Glutamatergic neuron (in vitro differentiated cells): Measurements from ENCODE around the gene NEK7. TPM values are rescaled to one million over a fixed set of nuclear protein-coding genes. Genes with fewer than 3 reads are reported as not detected.

Experiments
- DNase-seq: peaks from one replicate; pipeline ENCODE4 v3.0.0; 2022
- H3K27ac Mint-ChIP-seq: one replicate; pipeline ENCODE4 v1.8.0; 2020; ENCODE audit warnings: mild to moderate bottlenecking, mixed read lengths, inconsistent platforms; ENCODE audit not compliant: unreplicated experiment
- H3K27me3 Mint-ChIP-seq: one replicate; pipeline ENCODE4 v1.8.0; 2020; ENCODE audit warnings: mild to moderate bottlenecking, moderate library complexity, mixed read lengths, inconsistent platforms; ENCODE audit not compliant: unreplicated experiment
- H3K36me3 Mint-ChIP-seq: one replicate; pipeline ENCODE4 v1.8.0; 2020; ENCODE audit warnings: mild to moderate bottlenecking, mixed read lengths, inconsistent platforms; ENCODE audit not compliant: unreplicated experiment
- H3K4me1 Mint-ChIP-seq: one replicate; pipeline ENCODE4 v1.8.0; 2020; ENCODE audit warnings: mild to moderate bottlenecking, low read depth, mixed read lengths, inconsistent platforms; ENCODE audit not compliant: unreplicated experiment
- H3K4me3 Mint-ChIP-seq: one replicate; pipeline ENCODE4 v1.8.0; 2020; ENCODE audit warnings: mild to moderate bottlenecking, mixed read lengths, inconsistent platforms; ENCODE audit not compliant: unreplicated experiment
- H3K9me3 Mint-ChIP-seq: one replicate; pipeline ENCODE4 v1.8.0; 2020; ENCODE audit warnings: mild to moderate bottlenecking, moderate library complexity, mixed read lengths, inconsistent platforms; ENCODE audit not compliant: unreplicated experiment
- CTCF ChIP-seq: fragments of 200-600 bp; sonication (generic); IDR thresholded peaks from one replicate; pipeline ENCODE4 v1.5.0; 2021; ENCODE audit not compliant: partially characterized antibody, unreplicated experiment
- long read RNA-seq: library from polyadenylated mRNA; unstranded; transcript quantifications from one replicate; pipeline ENCODE4 v2.0.0, GENCODE V29; 2020; ENCODE audit not compliant: unreplicated experiment
- total RNA-seq: library from RNA; stranded (reverse); fragmentation: NEBNext Ultra II Directional; extraction: Animal tissue kit (Norgen Biotek cat#: 25700); gene quantifications from one replicate; pipeline ENCODE4 v1.2.1, GENCODE V29; 2021; ENCODE audit not compliant: unreplicated experiment

NEK7 gene
- total RNA-seq: 11.5 TPM
- long read RNA-seq, full-length matches to known transcripts: 1 of 1 reads
- long read RNA-seq, partial matches to known transcripts: 0 of 1 reads
- long read RNA-seq, other reads (novel, unspliced or antisense): 0 of 1 reads

GRCh38 chr1:198156745-198157240, at the start of gene NEK7:
NEK7 (plus strand) TSS chr1:198156998; CDS start chr1:198232581, 75,583 bp downstream.
- DNase-seq: peak; percentile 85
- TF ChIP-seq CTCF: no peak
- Mint-ChIP-seq H3K36me3 (no peaks in the 10 kb centered on the region), H3K9me3 (peaks cover 8% of the 10 kb centered on the region), H3K4me3 (peak within 1 kb of the TSS; percentile 99), H3K27ac (peak within 1 kb of the TSS; percentile 43), H3K27me3 (no peaks in the 10 kb centered on the region), H3K4me1 (peaks cover 12% of the 10 kb centered on the region)

- H3K27me3 Mint-ChIP-seq: no peaks in the 10 kb centered on the region
- H3K36me3 Mint-ChIP-seq: no peaks in the 10 kb centered on the region
- no peaks in the 10 kb centered on the region for H3K4me1 Mint-ChIP-seq
- no peak overlapping the region for H3K27ac Mint-ChIP-seq
- H3K4me3 Mint-ChIP-seq: no peak overlapping the region
- no peak for DNase-seq
- H3K9me3 Mint-ChIP-seq: no peaks in the 10 kb centered on the region
- no peak for TF ChIP-seq CTCF
These were observed 49.7 kb upstream of the NEK7 start for GRCh38 chr1:198107091-198107501.

GRCh38 chr1:198108636-198109370, 48.0 kb upstream of the NEK7 start:
- no peak for DNase-seq
- Mint-ChIP-seq H3K27ac (peak overlapping the region; percentile 3), H3K27me3 (no peaks in the 10 kb centered on the region), H3K4me3 (no peak overlapping the region), H3K9me3 (no peaks in the 10 kb centered on the region), H3K36me3 (no peaks in the 10 kb centered on the region), H3K4me1 (no peaks in the 10 kb centered on the region)
- TF ChIP-seq CTCF: no peak

- Mint-ChIP-seq H3K9me3 (no peaks in the 10 kb centered on the region), H3K27ac (no peak overlapping the region), H3K27me3 (no peaks in the 10 kb centered on the region), H3K36me3 (no peaks in the 10 kb centered on the region), H3K4me1 (no peaks in the 10 kb centered on the region), H3K4me3 (no peak overlapping the region)
- TF ChIP-seq CTCF: no peak
- DNase-seq: no peak
These were observed 47.5 kb upstream of the NEK7 start for GRCh38 chr1:198109371-198109715.

GRCh38 chr1:198113342-198113750, 43.5 kb upstream of the NEK7 start:
- Mint-ChIP-seq H3K4me1 (no peaks in the 10 kb centered on the region), H3K9me3 (no peaks in the 10 kb centered on the region), H3K27ac (no peak overlapping the region), H3K36me3 (no peaks in the 10 kb centered on the region), H3K27me3 (no peaks in the 10 kb centered on the region), H3K4me3 (no peak overlapping the region)
- no peak for DNase-seq
- TF ChIP-seq CTCF: no peak
